GM23248 (cell line): Measurements from ENCODE around the gene CHST11. TPM values are rescaled to one million over a fixed set of nuclear protein-coding genes. Genes with fewer than 3 reads are reported as not detected.

ENCODE experiments used
- DNase-seq: peaks from one replicate; pipeline ENCODE4 v3.0.0-alpha.2; 2015
- H2AFZ ChIP-seq: fragments of 200-600 bp; sonication (generic); 2 replicates; pipeline ENCODE4 v1.6.1; 2016; ENCODE audit warnings: antibody characterized with exemption
- H3F3A ChIP-seq: fragments of 200-600 bp; sonication (generic); 2 replicates; pipeline ENCODE4 v1.6.1; 2016; ENCODE audit warnings: mild to moderate bottlenecking, antibody characterized with exemption, mixed run types; ENCODE audit not compliant: insufficient read depth
- H3K27ac ChIP-seq: fragments of 200-600 bp; sonication (generic); 2 replicates; pipeline ENCODE4 v1.5.1; 2016; ENCODE audit warnings: mild to moderate bottlenecking
- H3K27me3 ChIP-seq: fragments of 200-600 bp; sonication (generic); replicated peaks from 2 replicates; pipeline ENCODE4 v1.6.1; 2016; ENCODE audit warnings: mild to moderate bottlenecking; ENCODE audit not compliant: insufficient read depth
- H3K36me3 ChIP-seq: fragments of 200-600 bp; sonication (generic); 2 replicates; pipeline ENCODE4 v1.6.1; 2016; ENCODE audit warnings: low read depth, mild to moderate bottlenecking
- H3K4me1 ChIP-seq: fragments of 200-600 bp; sonication (generic); 2 replicates; pipeline ENCODE4 v1.6.1; 2016; ENCODE audit warnings: mild to moderate bottlenecking; ENCODE audit not compliant: insufficient read depth
- H3K4me2 ChIP-seq: fragments of 200-600 bp; sonication (generic); one replicate; pipeline ENCODE4 v1.6.1; 2016; ENCODE audit warnings: mild to moderate bottlenecking; ENCODE audit not compliant: unreplicated experiment
- H3K4me3 ChIP-seq: fragments of 200-600 bp; sonication (generic); 2 replicates; pipeline ENCODE4 v1.5.1; 2016; ENCODE audit warnings: mild to moderate bottlenecking
- H3K79me2 ChIP-seq: fragments of 200-600 bp; sonication (generic); 2 replicates; pipeline ENCODE4 v1.6.1; 2016; ENCODE audit warnings: mild to moderate bottlenecking; ENCODE audit not compliant: insufficient read depth
- H3K9ac ChIP-seq: fragments of 200-600 bp; sonication (generic); 2 replicates; pipeline ENCODE4 v1.6.1; 2016; ENCODE audit warnings: mild to moderate bottlenecking
- H3K9me2 ChIP-seq: fragments of 200-600 bp; sonication (generic); 2 replicates; pipeline ENCODE4 v1.6.1; 2016; ENCODE audit warnings: mixed run types, mild to moderate bottlenecking, moderate library complexity; ENCODE audit not compliant: insufficient read depth
- H3K9me3 ChIP-seq: fragments of 200-600 bp; sonication (generic); one replicate; pipeline ENCODE4 v1.6.1; 2017; ENCODE audit warnings: low read depth
- H4K20me1 ChIP-seq: fragments of 200-600 bp; sonication (generic); 2 replicates; pipeline ENCODE4 v1.6.0; 2016; ENCODE audit not compliant: insufficient read depth
- EZH2 ChIP-seq: fragments of 200-600 bp; sonication (generic); IDR thresholded peaks from 2 replicates; pipeline ENCODE4 v1.6.1; 2018; ENCODE audit warnings: antibody characterized with exemption, mild to moderate bottlenecking; ENCODE audit not compliant: insufficient read depth, poor library complexity, severe bottlenecking
- EZH2phosphoT487 ChIP-seq: fragments of 200-600 bp; sonication (generic); IDR thresholded peaks from 2 replicates; pipeline ENCODE4 v1.6.1; 2018; ENCODE audit warnings: antibody characterized with exemption, moderate library complexity, mild to moderate bottlenecking, low read depth; ENCODE audit not compliant: insufficient read depth
- WGBS, 2 experiments: methylation state at CpG; one replicate each; pipeline ENCODE4 v1.1.6; 2015 to 2017; ENCODE audit warnings: low lambda C conversion rate in 2 of 2, low coverage in 1 of 2; ENCODE audit errors: missing lambda C conversion rate in 2 of 2; 5-methylcytosine and 5-hydroxymethylcytosine counted together
- in situ Hi-C: fragments of 300-500 bp; cut with MboI; formaldehyde crosslinking; loops from 2 replicates; pipeline ENCODE4 v1.15.0; 2020
- polyA plus RNA-seq: library from polyadenylated mRNA; unstranded; fragments of >200 nt; fragmentation: Nextera tagmentation; extraction: Ambion mirVana; gene quantifications from 2 replicates; pipeline ENCODE4 v1.2.1, GENCODE V29; 2016
- total RNA-seq: library from RNA; depleted of rRNA; stranded (reverse); fragments of >200 nt; shearing (Covaris generic); gene quantifications from 2 replicates; pipeline ENCODE4 v1.2.3, GENCODE V29; 2014

CHST11 gene
- total and polyA plus RNA-seq, 2 experiments from 2014 or later = 3.7 to 5.4 TPM

- peaks cover 12% of the 10 kb centered on the region for H3K79me2 ChIP-seq
- no peak for TF ChIP-seq EZH2phosphoT487
- no peak for TF ChIP-seq EZH2
- 2% methylated on average over 6 of the region's 6 CpGs for WGBS, 2 experiments
- no peak overlapping the region for H2AFZ ChIP-seq
- peak overlapping the region; percentile 54 for H3K4me3 ChIP-seq
- no peaks in the 10 kb centered on the region for H3K27me3 ChIP-seq
- H3K27ac ChIP-seq = peak overlapping the region; percentile 76
- DNase-seq = peak; percentile 95
- H3K4me1 ChIP-seq = peaks cover 36% of the 10 kb centered on the region
- H3K9me2 ChIP-seq = no peaks in the 10 kb centered on the region
- peaks cover 40% of the 10 kb centered on the region for H3F3A ChIP-seq
- no peaks in the 10 kb centered on the region for H3K36me3 ChIP-seq
- in situ Hi-C loops = no loop called here
- no peaks in the 10 kb centered on the region for H4K20me1 ChIP-seq
- peak overlapping the region; percentile 79 for H3K4me2 ChIP-seq
- H3K9ac ChIP-seq = peak overlapping the region; percentile 52
- H3K9me3 ChIP-seq = no peaks in the 10 kb centered on the region
Observed at GRCh38 chr12:104578453-104578852, 121.7 kb downstream of the CHST11 start.

GRCh38 chr12:104579718-104580495, 123.2 kb downstream of the CHST11 start:
- no peaks in the 10 kb centered on the region for H3K9me3 ChIP-seq
- peak; percentile 46 for DNase-seq
- H3K9me2 ChIP-seq = no peaks in the 10 kb centered on the region
- peak overlapping the region; percentile 9 for H3K4me2 ChIP-seq
- TF ChIP-seq EZH2phosphoT487 (no peak), EZH2 (no peak)
- H3K36me3 ChIP-seq = no peaks in the 10 kb centered on the region
- no peak overlapping the region for H3K27ac ChIP-seq
- peaks cover 12% of the 10 kb centered on the region for H3K79me2 ChIP-seq
- H3K9ac ChIP-seq = no peak overlapping the region
- H3F3A ChIP-seq = peaks cover 40% of the 10 kb centered on the region
- WGBS, 2 experiments = 69 to 70% methylated on average over 7 of the region's 7 CpGs
- H3K4me1 ChIP-seq = peaks cover 36% of the 10 kb centered on the region
- in situ Hi-C loops = no loop called here
- H3K4me3 ChIP-seq = no peak overlapping the region
- no peaks in the 10 kb centered on the region for H3K27me3 ChIP-seq
- no peaks in the 10 kb centered on the region for H4K20me1 ChIP-seq
- no peak overlapping the region for H2AFZ ChIP-seq

GRCh38 chr12:104581005-104581570, 124.3 kb downstream of the CHST11 start:
- Histone ChIP-seq H3K27ac (no peak overlapping the region), H4K20me1 (no peaks in the 10 kb centered on the region), H3K79me2 (peaks cover 1% of the 10 kb centered on the region), H3K4me3 (no peak overlapping the region), H3K4me2 (no peak overlapping the region), H3K9me3 (no peaks in the 10 kb centered on the region), H3K36me3 (no peaks in the 10 kb centered on the region), H2AFZ (no peak overlapping the region), H3K4me1 (peaks cover 36% of the 10 kb centered on the region), H3K27me3 (no peaks in the 10 kb centered on the region), H3F3A (peaks cover 40% of the 10 kb centered on the region), H3K9me2 (no peaks in the 10 kb centered on the region), H3K9ac (no peak overlapping the region)
- TF ChIP-seq EZH2 (no peak), EZH2phosphoT487 (no peak)
- in situ Hi-C loops = no loop called here
- no peak for DNase-seq
- WGBS, 2 experiments = 38 to 50% methylated on average over 2 of the region's 2 CpGs

- Histone ChIP-seq H3F3A (peaks cover 26% of the 10 kb centered on the region), H3K27ac (no peak overlapping the region), H3K4me3 (no peak overlapping the region), H3K9me3 (no peaks in the 10 kb centered on the region), H4K20me1 (no peaks in the 10 kb centered on the region), H3K27me3 (no peaks in the 10 kb centered on the region), H3K4me2 (no peak overlapping the region), H3K36me3 (no peaks in the 10 kb centered on the region), H2AFZ (no peak overlapping the region), H3K4me1 (peaks cover 26% of the 10 kb centered on the region), H3K9me2 (no peaks in the 10 kb centered on the region), H3K9ac (no peak overlapping the region), H3K79me2 (peaks cover 12% of the 10 kb centered on the region; the same call in 1 of the 2 replicates)
- TF ChIP-seq EZH2phosphoT487 = no peak
- no peak for TF ChIP-seq EZH2
- WGBS, 2 experiments = 87 to 91% methylated on average over 4 of the region's 4 CpGs
- in situ Hi-C loops = no loop called here
- no peak for DNase-seq
Observed at GRCh38 chr12:104582739-104583138, 126.0 kb downstream of the CHST11 start.
